ENCODE data around the gene ZSCAN5B. TPM values are rescaled to one million over a fixed set of nuclear protein-coding genes. Genes with fewer than 3 reads are reported as not detected.

ZSCAN5B gene
- total and polyA plus RNA-seq, 2 of the 13 experiments (the other 11 are each of a cell fraction or from before 2014, with no cell fraction given): not detected

DNA sequence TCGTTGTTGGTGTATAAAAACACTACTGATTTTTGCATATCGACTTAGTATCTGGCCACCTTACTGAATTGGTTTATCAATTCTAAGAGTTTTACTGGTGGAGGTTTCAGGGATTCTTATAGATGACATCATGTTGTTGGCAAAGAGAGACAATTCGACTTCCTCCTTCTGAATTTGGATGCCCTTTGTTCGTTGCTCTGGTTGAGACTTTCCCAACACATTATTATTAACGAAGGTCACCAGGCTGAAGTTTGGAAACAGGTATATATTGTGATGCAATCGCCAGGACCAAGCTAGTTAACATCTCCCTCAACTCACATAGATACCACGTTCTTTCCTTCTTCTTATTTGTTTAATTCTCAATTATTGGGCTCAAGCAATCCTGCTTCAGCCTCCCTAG lies 2.1 kb upstream of the ZSCAN5B start:
- Histone ChIP-seq H2AFZ (ENCODE audit: low read length) (no peak overlapping the region), H3K79me2 (ENCODE audit: insufficient read depth, low read length) (no peaks in the 10 kb centered on the region), H3K36me3 (replicated peaks in 1 of 2; ENCODE audit: control insufficient read depth in 1 of 2, insufficient read depth in 2 of 2, low read length in 2 of 2) (no peaks in the 10 kb centered on the region), H3K4me2 (ENCODE audit: low read depth, low read length) (no peak overlapping the region), H3K4me3 (replicated peaks in 1 of 3; ENCODE audit: insufficient read depth in 1 of 3, low read depth in 2 of 3, low read length in 3 of 3) (no peak overlapping the region), H4K20me1 (ENCODE audit: insufficient read depth, low read length) (no peaks in the 10 kb centered on the region), H3K27me3 (ENCODE audit: control insufficient read depth in 1 of 2, insufficient read depth in 2 of 2, low read length in 2 of 2) (no peaks in the 10 kb centered on the region; a peak in 1 of 5 replicates), H3K27ac (ENCODE audit: extremely low read length, insufficient read depth, low read length) (no peak overlapping the region), H3K9ac (ENCODE audit: insufficient read depth, low read depth, low read length) (no peak overlapping the region), H3K4me1 (ENCODE audit: insufficient read depth, low read length) (no peaks in the 10 kb centered on the region), H3K9me3 (ENCODE audit: low read length) (no peaks in the 10 kb centered on the region)
- 15% methylated on average over 7 of the region's 7 CpGs for WGBS (ENCODE audit: low lambda C conversion rate)
- ChIA-PET CTCF (ENCODE audit: low intra/inter-chr PET ratio, low total read pairs) (no interaction called here), POLR2A (no interaction called here)
- peak; percentile 17 for DNase-seq (ENCODE audit: low spot score)
- in situ Hi-C loops (cut with HindIII; ENCODE audit: extremely low pct_ligation_motif_present, low pct_unique_long_range_greater_than_20kb) (no loop called here), intact Hi-C loops (cut with micrococcal nuclease; ENCODE audit: unreplicated experiment) (no loop called here)
- TF ChIP-seq ATF7 (IDR thresholded peaks at IDR 0.05) (peak; percentile 73), ATF7 (CRISPR knock-in tag; IDR thresholded peaks at IDR 0.05) (no peak), ZNF616 (CRISPR knock-in tag; IDR thresholded peaks at IDR 0.05; ENCODE audit: low read depth) (no peak), MBD4 (IDR thresholded peaks at IDR 0.05; ENCODE audit: borderline replicate concordance, low read length) (no peak), CEBPG (CRISPR knock-in tag; IDR thresholded peaks at IDR 0.05) (peak; percentile 60), CHD2 (IDR thresholded peaks at IDR 0.05; ENCODE audit: low read depth, low read length) (no peak), SOX6 (IDR thresholded peaks at IDR 0.05) (no peak), SOX6 (CRISPR knock-in tag; IDR thresholded peaks at IDR 0.05) (peak; percentile 17; the same call in 1 of the 2 replicates), CEBPB (IDR thresholded peaks at IDR 0.05; ENCODE audit: borderline replicate concordance, low read depth, low read length) (peak; percentile 92)
- BruUV-seq (replicated peaks): no TSS peak
- FAIRE-seq: no peak
- ATAC-seq: no peak

DNA sequence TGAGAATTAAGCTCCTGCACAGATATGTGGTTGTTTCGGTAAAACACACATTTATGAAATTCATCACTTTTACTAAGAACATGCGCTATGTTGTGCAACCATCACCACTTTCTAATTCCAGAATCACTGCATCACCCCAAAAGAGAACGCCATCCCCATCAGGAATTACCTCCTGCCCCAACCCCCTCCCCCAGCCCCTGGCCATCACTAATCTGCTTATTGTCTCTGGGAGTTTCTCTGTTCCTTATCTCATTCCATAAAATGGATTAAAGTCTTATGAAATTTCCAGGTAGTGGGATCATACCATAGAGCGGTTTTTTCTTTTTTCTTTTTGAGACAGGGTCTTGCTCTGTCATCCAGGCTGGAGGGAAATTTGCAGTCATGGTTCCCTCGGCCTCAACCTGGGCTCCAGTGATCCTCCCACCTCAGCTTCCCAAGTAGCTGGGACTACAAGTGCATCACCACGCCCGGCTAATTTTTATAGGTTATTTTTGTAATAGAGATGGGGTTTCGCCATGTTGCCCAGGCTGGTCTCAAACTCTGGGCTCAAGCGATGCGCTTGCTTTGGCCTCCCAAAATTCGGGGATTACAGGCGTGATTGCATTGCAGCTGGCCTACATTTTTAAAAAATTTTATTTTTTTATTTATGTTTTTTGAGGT lies 3.5 kb downstream of the ZSCAN5B start:
- Histone ChIP-seq H3K27ac (ENCODE audit: extremely low read length, insufficient read depth, low read length) (no peak overlapping the region), H3K9me3 (ENCODE audit: low read length) (no peaks in the 10 kb centered on the region), H3K36me3 (replicated peaks in 1 of 2; ENCODE audit: control insufficient read depth in 1 of 2, insufficient read depth in 2 of 2, low read length in 2 of 2) (no peaks in the 10 kb centered on the region), H3K9ac (ENCODE audit: insufficient read depth, low read depth, low read length) (no peak overlapping the region), H3K4me2 (ENCODE audit: low read depth, low read length) (no peak overlapping the region), H3K27me3 (ENCODE audit: control insufficient read depth in 1 of 2, insufficient read depth in 2 of 2, low read length in 2 of 2) (peaks cover 0 to 2% of the 10 kb centered on the region in 2 experiments; a peak in 2 of 5 replicates), H3K4me1 (ENCODE audit: insufficient read depth, low read length) (no peaks in the 10 kb centered on the region), H3K4me3 (replicated peaks in 1 of 3; ENCODE audit: insufficient read depth in 1 of 3, low read depth in 2 of 3, low read length in 3 of 3) (no peak overlapping the region), H2AFZ (ENCODE audit: low read length) (no peak overlapping the region), H4K20me1 (ENCODE audit: insufficient read depth, low read length) (no peaks in the 10 kb centered on the region), H3K79me2 (ENCODE audit: insufficient read depth, low read length) (no peaks in the 10 kb centered on the region)
- BruUV-seq (replicated peaks): no TSS peak
- in situ Hi-C loops (cut with HindIII; ENCODE audit: extremely low pct_ligation_motif_present, low pct_unique_long_range_greater_than_20kb) (no loop called here), intact Hi-C loops (cut with micrococcal nuclease; ENCODE audit: unreplicated experiment) (no loop called here)
- CTCF ChIA-PET (ENCODE audit: low intra/inter-chr PET ratio, low total read pairs): no interaction called here
- TF ChIP-seq EHMT2 (IDR thresholded peaks at IDR 0.05; ENCODE audit: borderline replicate concordance, low read depth, low read length) (no peak), PRPF4 (IDR thresholded peaks at IDR 0.05; ENCODE audit: low read depth, low read length, poor library complexity, severe bottlenecking) (no peak), TP53 (CRISPR knock-in tag; conservative IDR thresholded peaks at IDR 0.05) (no peak), CEBPG (CRISPR knock-in tag; IDR thresholded peaks at IDR 0.05) (no peak), HHEX (CRISPR knock-in tag; IDR thresholded peaks at IDR 0.05) (no peak), PHF8 (CRISPR knock-in tag; IDR thresholded peaks at IDR 0.05) (no peak), MTF1 (CRISPR knock-in tag; IDR thresholded peaks at IDR 0.05) (no peak), SP140L (CRISPR knock-in tag; IDR thresholded peaks at IDR 0.05; ENCODE audit: borderline replicate concordance) (no peak)
- TF ChIP-seq, protein P1, sequence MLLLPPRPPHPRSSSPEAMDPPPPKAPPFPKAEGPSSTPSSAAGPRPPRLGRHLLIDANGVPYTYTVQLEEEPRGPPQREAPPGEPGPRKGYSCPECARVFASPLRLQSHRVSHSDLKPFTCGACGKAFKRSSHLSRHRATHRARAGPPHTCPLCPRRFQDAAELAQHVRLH (CRISPR knock-in tag; IDR thresholded peaks at IDR 0.05; ENCODE audit: borderline replicate concordance, low read depth): no peak
- ATAC-seq (no peak), FAIRE-seq (no peak), DNase-seq (ENCODE audit: low spot score) (no peak)
- WGBS (ENCODE audit: low lambda C conversion rate): 44% methylated on average over 12 of the region's 12 CpGs
- POLR2A ChIA-PET: interaction anchor here (0.6 kb wide), 1 partner anchor 881 kb away, joined by 4 read pairs; no protein-coding TSS in a partner anchor
